Measurements from ENCODE around the gene BSN.

The BSN gene

DNA sequence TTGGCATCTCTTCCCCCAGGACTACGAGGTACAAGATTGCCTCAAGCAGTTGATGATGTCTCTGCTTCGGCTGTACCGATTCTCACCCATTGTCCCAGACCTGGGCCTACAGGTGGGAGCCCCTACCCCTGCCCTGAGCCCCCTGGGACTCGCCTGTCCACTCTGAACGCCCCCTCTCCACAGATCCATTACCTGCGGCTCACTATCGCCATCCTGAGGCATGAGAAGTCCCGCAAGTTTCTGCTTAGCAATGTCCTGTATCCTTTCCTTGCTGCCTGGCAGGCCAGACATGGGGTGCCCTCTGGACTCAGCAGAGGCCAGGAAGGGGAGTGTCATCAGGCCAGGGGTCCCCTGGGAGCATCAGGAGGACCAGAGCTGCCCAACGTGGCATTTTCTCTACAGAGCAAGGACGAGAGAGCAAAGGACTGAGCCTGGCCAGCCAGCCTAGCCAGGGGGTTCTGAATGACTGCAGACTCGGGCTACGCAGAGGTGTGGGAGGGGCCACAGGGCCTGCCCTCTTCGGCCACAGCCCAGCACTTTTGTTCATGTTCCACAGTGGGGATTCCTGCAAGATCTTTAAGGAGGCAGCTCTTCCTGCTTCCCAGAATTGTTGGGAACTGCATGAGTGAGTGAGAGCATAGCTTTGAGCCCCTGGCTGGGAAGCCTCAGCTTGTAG is 146.3 kb downstream of the BSN start:
- no peak for DNase-seq

DNA sequence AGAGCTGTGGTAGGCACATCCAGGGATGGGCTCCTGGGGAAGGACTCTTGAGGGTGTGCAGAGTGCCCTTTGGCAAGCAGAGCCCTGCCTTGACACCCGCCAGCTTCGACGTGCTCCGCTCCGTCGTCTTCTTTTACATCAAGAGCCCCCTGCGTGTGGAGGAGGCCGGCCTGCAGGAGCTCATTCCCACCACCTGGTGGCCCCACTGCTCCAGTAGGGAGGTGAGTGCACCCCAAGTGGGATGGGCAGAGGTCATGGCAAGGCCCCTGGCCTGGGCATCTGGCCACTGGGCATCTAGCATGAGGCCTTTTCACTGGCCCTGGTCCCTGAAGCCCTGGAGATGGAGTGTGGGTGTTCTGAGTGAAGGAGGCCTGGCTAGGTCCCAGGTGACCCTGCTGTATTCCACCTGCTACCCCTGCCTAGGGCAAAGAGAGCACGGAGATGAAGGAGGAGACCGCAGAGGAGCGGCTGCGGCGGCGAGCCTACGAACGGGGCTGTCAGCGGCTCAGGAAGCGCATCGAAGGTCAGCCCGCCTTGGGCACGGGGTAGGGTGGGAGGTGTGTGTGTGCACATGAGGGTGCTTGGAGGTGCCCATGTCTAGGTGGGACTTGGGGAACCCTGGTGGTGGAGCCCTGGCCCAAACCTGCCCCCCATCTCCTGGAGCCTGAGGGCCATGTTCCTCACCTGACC is 147.3 kb downstream of the BSN start:
- DNase-seq: no peak

DNA sequence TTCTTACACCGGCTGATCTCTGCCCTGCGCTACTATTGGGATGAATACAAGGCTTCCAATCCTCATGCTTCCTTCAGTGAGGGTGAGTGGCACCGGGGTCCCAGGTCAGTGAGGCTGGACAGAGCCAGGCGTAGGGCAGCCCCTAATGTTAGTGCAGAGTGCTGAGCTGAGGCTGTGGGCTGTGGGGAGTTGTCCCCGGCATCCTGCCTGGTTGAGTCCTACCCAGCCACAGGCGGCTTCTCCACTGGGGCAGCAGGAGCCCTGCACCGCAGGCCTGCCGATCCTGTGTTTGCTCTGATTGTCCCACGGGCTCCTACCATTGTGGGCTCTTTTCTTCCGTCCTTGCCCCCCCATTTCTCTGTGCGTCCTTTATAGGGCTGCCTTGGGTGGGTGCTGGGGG is 148.4 kb downstream of the BSN start:
- no peak for DNase-seq

DNA sequence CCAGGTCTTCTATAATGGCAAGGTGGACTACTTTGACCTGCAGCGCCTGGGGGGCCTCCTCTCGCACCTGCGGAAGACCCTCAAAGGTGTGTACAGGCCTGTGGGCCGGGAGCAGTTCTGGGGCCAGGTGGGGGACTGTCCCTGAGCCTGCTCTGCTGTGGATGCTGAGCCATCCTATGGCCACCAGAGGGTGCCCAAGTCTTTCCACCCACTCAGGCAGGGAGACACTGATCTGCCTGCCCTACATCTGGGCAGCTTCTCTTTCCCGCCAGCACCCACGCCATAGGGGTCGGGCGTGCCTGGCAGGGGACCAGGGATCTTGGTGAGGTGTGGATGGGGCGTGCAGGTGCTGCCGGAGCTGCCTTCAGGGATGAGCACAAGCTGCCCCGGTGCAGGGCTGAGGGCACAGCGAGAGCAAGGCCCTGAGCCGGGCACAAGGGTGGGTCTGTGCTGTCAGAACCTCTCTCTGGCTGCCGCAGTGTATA is 149.2 kb downstream of the BSN start:
- DNase-seq: peak; percentile 64

DNA sequence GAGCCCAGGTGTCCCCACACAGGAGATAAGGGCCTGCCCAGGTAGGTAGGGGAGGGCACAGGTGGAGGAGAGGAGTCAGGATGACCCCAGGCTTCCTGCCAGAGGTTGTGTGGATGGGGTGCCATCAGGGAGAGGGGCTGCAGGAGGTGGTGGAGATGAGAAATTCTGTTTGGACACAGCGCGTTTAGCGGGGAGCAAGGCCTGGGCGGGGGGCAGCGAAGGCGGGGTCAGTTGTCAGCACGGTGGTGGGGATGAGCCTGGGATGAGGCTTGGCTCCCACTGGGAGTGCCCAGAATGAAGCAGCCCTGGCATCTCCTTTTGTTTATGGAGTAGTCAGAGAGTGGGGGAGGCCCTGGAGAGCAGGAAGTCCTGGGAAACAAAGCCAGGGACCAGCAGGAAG is 149.7 kb downstream of the BSN start:
- DNase-seq: no peak

DNA sequence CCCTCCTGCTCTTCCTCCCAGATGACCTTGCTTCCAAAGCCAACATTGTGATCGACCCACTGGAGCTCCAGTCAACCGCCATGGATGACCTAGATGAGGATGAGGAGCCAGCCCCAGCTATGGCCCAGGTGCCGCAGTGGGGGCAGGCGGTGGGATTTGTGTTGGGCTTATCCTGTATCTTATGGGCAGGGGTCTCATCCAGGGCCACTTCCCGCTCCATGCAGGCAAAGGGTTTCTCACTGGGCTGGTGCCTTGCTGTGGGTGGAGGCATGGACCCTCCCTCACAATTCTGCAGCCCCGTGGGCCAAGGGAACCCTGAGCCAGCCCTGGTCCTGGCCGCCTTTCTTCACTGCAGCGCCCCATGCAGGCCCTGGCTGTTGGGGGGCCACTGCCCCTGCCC is 150.4 kb downstream of the BSN start:
- no peak for DNase-seq

DNA sequence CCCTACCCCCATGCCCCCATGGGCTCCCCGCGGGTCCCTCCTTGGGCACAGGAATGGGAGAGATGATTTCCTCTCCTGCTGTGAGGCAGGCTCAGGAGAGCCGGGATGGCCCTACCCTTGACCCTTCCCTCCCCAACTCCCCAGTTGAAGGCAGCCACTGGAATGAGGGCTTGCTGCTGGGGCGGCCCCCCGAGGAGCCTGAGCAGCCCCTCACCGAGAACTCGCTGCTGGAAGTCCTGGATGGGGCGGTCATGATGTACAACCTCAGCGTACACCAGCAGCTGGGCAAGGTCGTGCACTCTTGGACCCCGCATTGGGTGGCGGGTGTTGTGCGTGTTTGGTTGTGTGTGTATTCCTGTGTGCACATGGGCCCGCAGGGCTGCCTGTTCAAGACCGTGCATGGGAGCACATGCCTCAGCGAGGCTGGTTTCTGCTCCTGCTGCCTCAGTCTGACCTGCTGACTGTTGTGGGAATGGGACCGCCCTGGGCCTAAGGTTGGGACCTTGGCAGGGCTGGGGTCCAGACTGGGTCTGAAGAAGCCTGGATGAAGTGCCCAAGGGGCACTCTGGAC is 151.2 kb downstream of the BSN start:
- no peak for DNase-seq

DNA sequence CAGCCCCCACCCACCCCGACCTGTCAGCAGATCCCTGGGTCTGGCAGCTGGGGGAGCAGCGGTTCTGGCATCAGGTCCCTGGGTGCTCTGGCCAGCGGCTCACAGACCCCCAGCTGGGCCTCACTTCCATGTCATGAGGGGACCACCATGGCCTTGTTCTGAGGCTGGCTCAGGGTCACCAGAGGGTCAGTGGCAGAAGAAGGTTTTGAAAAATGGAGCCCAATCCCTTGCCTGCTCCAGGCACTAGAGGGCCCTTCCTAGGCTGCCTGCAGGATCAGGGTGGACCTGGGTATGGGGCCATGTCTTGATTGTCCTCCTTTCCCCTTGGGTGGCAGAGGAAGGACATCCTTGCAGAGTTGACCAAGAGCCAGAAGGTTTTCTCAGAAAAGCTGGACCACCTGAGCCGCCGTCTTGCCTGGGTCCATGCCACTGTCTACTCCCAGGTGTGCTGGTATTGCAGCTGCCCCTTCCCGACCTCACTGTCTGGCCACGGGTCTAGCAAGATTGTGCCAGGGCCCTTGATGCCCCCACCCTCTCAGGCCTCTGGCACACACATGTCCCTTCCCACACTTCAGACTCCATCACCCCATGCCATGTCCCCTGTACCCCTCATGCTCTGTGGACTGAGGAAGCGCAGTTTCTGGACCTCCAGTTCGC is 152.3 kb downstream of the BSN start:
- DNase-seq: no peak

DNA sequence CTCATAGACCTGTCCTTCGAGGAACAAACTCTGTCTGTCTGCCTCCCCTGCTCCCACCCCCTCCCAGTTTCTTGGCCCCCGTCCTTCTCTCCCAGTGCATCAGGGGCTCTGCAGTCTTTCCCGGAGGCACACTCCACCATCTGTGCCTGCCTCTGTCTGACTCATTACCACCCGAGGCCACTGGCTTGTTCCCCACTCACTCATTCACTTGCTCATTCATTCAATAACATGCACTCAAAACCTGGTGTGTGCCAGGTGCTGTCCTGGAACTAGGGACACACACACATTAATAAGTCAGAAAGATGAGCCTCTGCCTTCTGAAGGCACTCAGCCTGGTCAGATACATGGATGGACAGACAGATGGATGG is 152.8 kb downstream of the BSN start:
- no peak for DNase-seq

DNA sequence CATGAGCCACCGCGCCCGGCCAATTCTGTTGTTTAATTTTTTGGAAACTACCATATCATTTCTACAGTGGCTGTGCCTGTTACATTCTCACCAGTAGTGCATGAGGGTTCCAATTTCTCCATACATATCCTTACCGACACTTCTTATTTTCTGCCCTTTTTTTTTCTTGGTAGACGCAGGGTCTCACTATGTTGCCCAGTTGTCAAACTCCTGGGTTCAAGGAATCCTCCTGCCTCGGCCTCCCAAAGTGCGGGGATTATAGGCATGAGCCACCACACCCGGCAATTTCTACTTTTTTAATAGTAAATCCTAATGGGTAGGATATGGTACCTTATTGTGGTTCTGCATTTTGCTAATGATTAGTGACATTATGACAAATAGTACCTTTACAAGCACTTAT is 155.6 kb downstream of the BSN start:
- DNase-seq: no peak

DNA sequence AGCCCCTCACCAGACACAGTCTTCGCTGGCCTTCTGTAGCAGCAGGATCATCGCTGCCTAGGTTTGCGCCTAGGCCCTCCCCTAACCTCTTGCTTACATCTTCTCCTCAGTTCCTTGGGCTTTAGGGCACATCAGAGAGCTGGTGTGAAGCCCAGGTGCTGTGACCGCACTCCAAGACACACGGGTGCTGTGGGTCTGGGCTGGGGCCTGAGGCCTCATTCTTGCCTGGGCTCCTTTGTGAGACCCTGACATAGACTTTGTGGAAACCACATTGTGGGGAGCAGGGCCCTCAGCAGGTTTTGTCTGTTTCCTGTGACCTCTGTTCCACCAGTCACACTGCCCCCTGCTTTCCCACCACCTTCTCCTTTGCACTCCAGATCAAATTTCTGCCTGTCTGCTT is 157.2 kb downstream of the BSN start:
- no peak for DNase-seq

DNA sequence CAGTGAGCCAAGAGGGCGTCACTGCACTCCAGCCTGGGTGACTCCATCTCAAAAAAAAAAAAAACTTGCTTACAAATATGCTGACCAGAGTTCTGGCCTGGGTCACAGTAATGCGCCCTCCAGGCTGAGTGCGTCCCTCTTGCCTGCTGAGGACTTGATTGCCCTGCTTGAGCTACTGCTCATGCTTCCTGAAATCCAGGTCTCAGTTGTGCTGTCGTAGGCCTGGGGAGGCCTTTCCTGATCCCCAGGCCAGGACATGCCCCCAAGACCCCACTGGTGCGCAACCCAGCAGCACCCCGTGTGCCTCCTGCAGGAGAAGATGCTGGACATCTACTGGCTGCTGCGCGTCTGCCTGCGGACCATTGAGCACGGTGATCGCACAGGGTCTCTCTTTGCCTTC is 157.9 kb downstream of the BSN start:
- DNase-seq: no peak

DNA sequence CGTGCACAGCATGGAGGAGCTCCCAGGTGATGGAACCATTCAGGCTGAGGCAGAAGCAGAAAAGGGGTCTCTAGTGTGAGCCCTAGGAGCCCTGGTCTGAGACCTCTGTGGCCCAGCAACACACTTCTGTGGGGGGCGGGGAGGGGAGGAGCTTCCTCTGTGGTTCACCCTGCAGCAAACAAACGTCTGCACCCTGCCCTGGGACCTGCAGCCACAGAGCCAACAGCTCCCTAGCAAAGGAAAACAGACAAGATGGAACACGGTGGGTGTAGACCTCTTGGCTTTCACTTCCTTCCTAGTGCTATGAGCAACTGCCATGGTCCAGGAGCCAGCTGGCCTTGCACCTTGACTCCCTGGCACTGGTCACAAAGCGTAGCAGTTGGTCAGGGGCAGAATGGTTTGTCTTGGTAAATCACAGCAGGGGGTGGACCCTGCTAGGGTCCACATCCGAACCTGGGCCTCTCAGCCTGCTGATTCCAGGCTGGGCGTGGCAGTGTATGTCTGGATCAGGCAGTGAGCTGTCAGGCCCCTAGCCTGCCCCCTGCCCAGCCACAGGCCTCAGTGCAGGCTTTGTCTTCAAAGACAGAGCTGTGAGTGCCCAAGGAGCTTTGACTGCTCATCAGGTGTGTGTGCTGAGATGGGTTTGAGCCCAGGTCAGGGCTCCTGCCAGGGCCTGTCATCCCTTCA is 158.5 kb downstream of the BSN start:
- DNase-seq: no peak

DNA sequence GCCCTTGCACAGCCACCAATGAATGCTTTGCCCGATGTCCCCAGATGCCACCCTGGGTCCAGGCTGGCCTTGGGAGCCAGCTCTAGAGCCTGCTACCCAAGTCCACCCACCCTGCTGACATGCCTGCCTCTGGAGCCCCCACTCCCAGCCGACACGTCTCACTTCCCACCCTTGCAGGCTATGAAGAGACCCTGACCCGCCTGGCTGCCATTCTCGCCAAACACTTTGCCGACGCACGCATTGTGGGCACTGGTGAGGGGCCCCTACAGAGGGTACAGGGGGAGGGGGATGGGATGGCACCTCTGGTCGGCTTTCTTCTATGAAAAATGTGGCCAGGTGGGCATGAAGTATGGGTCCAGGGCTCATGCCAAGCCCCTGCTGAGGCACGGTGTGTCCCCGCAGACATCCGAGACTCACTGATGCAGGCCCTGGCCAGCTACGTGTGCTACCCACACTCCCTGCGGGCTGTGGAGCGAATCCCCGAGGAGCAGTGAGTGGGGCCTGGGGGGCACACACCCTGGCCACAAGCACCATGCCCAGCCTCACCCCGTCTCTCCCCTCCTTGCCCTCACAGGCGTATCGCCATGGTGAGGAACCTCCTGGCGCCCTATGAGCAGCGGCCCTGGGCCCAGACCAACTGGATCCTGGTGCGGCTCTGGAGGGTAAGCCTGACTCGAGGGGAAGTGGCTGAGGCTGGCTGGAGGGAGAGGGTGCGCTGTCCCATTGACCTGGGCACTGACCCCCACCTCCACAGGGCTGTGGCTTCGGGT is 159.2 kb downstream of the BSN start:
- no peak for DNase-seq

DNA sequence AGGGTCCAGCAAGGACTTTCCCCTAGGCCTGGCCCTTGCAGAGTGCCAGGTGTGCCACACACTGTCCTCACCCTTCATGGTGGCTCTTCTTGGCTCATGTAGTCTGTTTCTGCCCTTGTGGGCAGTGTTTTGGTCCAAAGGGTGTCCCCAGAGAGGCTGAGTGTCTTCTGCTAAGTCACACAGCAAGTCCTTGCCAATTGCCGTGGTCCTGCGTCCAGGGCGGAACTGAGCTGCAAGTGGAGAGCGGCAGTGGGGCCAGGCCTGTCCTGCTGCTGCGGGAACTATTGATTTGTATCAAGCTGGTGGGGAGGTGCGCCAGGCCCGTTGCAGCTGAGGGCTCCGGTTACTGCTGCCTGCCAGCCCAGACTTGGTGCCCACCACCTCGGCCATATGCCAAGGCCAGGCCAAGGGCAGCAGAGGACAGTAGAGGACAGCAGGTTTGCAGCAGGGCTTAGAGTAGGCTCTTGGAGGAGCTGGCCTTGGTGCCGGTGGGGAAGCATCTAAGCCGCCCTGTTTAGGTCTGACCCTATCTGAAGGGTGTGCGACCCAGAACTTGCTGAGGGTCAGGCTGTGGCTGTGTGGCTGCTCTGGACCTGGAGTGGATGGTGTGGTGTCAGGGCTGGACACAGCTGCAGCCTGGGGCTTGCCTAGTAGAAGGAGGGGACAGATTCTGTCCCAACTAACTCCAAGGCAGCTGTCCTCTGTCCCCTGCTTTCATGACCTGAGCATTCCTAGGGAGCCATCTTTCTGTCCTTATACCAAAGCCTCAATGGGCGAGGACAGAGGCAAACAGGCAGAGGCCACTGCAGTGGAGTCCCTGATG is 160.7 kb downstream of the BSN start:
- DNase-seq: no peak

DNA sequence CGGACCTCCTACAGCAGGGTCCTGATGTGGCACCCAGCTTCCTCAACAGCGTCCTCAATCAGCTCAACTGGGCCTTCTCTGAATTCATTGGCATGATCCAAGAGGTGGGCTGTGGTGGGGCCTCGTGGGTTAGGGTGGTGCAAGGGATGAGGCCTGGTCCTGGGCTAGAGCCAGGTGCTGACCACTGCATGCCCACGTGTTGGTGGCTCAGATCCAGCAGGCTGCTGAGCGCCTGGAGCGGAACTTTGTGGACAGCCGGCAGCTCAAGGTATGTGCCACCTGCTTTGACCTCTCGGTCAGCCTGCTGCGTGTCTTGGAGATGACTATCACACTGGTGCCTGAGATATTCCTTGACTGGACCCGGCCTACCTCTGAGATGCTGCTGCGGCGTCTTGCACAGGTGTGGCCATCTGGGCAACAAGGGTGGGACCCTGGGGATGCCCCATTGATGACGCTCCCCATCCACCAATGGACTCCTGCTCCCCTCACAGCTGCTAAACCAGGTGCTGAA is 161.4 kb downstream of the BSN start:
- DNase-seq: no peak

DNA sequence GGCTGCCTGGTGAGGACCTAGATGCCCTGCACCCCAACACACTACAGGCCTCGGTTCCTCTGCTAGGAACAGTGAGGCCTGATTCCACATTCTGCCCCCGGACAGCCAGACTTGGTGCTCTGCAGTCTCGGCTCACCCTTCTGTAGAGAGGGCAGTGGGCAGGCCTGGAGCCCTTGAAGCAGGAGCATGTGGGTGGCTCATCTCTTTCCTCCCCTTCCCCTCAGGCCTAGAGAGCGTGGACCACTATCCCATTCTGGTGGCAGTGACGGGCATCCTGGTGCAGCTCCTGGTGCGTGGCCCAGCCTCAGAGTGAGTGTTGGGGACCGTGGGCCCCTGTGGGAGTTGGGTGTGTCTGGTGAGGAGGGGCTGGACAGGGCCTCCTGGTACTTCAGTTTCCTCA is 161.9 kb downstream of the BSN start:
- DNase-seq: no peak

DNA sequence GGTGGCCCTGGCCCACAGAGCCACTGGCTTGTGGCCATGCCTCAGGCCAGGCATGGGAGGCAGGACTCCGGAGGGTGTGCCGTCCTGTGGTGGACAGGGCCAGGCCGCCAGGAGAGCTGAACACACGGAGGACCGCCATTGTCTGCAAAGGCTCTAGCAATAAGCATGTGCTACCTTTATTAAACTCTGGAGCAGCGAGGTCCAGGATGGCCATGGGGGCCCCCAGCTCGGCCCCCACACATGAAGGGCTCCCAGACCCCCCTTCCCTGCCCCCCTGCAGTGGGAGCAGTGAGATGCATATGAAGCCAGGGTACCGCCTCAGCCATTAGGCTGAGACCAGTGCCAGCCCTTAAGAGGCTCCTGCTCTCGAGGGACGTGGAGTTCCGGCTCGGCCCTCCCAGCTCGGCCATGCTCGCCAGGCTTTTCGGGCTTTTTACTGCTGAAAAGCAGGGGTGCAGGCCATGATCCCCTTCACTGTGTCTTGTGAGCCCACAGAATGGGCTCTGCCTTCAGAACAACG is 162.5 kb downstream of the BSN start:
- DNase-seq: no peak

DNA sequence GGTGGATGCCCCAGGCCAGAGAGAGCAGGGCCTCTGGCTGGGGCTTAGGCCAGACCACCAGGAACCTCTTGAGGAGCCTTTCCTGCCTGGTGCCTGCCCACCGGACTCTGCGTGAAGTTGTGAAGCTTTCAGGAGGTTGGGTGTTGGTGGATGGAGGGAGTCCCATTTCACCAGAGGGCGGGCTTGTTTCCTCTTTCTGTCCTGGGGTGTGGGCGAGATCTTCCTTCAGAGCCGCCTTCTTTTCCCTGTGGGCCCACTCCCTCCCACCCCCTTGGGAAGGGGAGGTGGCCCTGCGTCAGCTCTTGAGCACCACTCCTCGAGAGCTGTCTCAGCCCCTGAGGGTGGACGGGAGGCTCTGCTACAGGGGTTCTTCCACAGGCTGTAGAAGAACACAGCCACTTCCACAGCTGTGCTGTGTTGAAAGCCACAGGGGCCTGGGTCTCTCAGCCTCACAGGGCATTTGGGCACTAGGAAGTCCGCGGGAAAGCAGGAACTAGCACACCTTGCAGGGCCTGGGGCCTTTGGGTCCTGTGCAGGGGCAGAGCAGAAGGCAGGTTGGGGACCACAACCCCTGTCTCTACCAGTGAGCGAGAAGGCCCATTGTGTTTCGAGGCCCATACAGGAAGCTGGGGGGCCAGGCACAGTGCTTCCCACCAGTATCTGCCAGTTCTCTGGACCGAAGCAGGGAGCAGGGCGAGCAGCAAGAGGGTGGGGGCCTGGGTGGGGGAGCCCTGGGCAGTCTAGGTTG is 163.1 kb downstream of the BSN start:
- no peak for DNase-seq
